Tibial nerve (tissue), 4 donors: ENCODE data around the gene DGCR8.

Source experiments
- EP300 ChIP-seq, 2 donors: sonication (generic); formaldehyde crosslinking; IDR thresholded peaks; one replicate each; pipeline ENCODE4 v1.6.1; 2017; ENCODE audit warnings: antibody characterized with exemption in 2 of 2, mild to moderate bottlenecking in 1 of 2
- TF ChIP-seq, protein P1 (sequence below), 5 experiments: fragments of 200-600 bp in 3 of 5; fragments of 450-650 bp in 2 of 5; sonication (generic) in 3 of 5; IDR thresholded peaks; one replicate each; pipeline ENCODE4 v1.5.1; 2016 to 2019; ENCODE audit warnings: antibody characterized with exemption in 5 of 5, mild to moderate bottlenecking in 3 of 5, moderate library complexity in 2 of 5

DNA sequence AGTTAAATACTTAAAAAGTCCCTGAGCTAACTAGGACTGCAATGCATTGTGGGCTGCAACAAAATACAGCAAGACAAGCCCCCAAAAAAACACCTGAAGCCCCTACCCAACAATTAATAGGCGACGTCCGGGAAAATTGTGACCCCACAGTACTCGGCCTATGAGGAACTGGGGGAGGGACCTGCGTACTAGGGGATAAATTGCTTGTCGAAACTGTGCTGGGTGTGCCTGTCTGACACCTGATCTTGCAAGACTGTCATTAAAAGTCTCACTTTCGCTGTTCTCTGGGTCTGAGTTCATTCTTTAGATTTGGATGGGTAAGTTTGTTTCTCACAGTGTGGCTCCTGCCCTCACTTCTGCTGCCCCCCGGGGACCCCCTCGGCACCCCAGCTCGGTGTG is 44.0 kb upstream of the DGCR8 start:
- TF ChIP-seq, protein P1, sequence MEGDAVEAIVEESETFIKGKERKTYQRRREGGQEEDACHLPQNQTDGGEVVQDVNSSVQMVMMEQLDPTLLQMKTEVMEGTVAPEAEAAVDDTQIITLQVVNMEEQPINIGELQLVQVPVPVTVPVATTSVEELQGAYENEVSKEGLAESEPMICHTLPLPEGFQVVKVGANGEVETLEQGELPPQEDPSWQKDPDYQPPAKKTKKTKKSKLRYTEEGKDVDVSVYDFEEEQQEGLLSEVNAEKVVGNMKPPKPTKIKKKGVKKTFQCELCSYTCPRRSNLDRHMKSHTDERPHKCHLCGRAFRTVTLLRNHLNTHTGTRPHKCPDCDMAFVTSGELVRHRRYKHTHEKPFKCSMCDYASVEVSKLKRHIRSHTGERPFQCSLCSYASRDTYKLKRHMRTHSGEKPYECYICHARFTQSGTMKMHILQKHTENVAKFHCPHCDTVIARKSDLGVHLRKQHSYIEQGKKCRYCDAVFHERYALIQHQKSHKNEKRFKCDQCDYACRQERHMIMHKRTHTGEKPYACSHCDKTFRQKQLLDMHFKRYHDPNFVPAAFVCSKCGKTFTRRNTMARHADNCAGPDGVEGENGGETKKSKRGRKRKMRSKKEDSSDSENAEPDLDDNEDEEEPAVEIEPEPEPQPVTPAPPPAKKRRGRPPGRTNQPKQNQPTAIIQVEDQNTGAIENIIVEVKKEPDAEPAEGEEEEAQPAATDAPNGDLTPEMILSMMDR (IDR thresholded peaks at IDR 0.05) = no peak
- TF ChIP-seq EP300 (IDR thresholded peaks at IDR 0.05) = no peak
